Smooth muscle cell (in vitro differentiated cells): ENCODE measurements around the gene CEP152. TPM values are rescaled to one million over a fixed set of nuclear protein-coding genes. Genes with fewer than 3 reads are reported as not detected.

ENCODE experiments used
- DNase-seq: peaks from one replicate; lab custom pipeline; 2025; ENCODE audit not compliant: unreplicated experiment; lab: John Stamatoyannopoulos, UW
- H2AFZ ChIP-seq: fragments of 200-600 bp; sonication (generic); 2 replicates; pipeline ENCODE4 v1.6.0; 2016; ENCODE audit warnings: antibody characterized with exemption, low read depth, mild to moderate bottlenecking
- H3F3A ChIP-seq: fragments of 200-600 bp; sonication (generic); 2 replicates; pipeline ENCODE4 v1.6.0; 2017; ENCODE audit warnings: antibody characterized with exemption, low read depth
- H3K27ac ChIP-seq: fragments of 200-600 bp; sonication (generic); 2 replicates; pipeline ENCODE4 v1.5.1; 2016; ENCODE audit warnings: low read depth, mild to moderate bottlenecking
- H3K27me3 ChIP-seq: fragments of 200-600 bp; sonication (generic); 2 replicates; pipeline ENCODE4 v1.6.1; 2016; ENCODE audit warnings: low read depth, mild to moderate bottlenecking
- H3K36me3 ChIP-seq: fragments of 200-600 bp; sonication (generic); 2 replicates; pipeline ENCODE4 v1.5.1; 2016; ENCODE audit warnings: low read depth
- H3K4me1 ChIP-seq: fragments of 200-600 bp; sonication (generic); 2 replicates; pipeline ENCODE4 v1.5.1; 2016; ENCODE audit warnings: low read depth
- H3K4me2 ChIP-seq: fragments of 200-600 bp; sonication (generic); 2 replicates; pipeline ENCODE4 v1.6.0; 2016; ENCODE audit warnings: mild to moderate bottlenecking
- H3K4me3 ChIP-seq: fragments of 200-600 bp; sonication (generic); 2 replicates; pipeline ENCODE4 v1.5.1; 2016; ENCODE audit warnings: mild to moderate bottlenecking
- H3K79me2 ChIP-seq: fragments of 200-600 bp; sonication (generic); 2 replicates; pipeline ENCODE4 v1.6.0; 2016; ENCODE audit warnings: low read depth, mild to moderate bottlenecking
- H3K9ac ChIP-seq: fragments of 200-600 bp; sonication (generic); 2 replicates; pipeline ENCODE4 v1.6.0; 2016; ENCODE audit warnings: low read depth
- H3K9me3 ChIP-seq: fragments of 200-600 bp; sonication (generic); replicated peaks from 2 replicates; pipeline ENCODE4 v1.5.1; 2016; ENCODE audit warnings: low read depth
- H4K20me1 ChIP-seq: fragments of 200-600 bp; sonication (generic); 2 replicates; pipeline ENCODE4 v1.6.0; 2016; ENCODE audit warnings: low read depth
- WGBS: methylation state at CpG from one replicate; pipeline ENCODE4 v1.1.7; 2016; ENCODE audit warnings: low lambda C conversion rate; 5-methylcytosine and 5-hydroxymethylcytosine counted together
- polyA plus RNA-seq: library from polyadenylated mRNA; unstranded; fragments of >200 nt; fragmentation: Nextera tagmentation; extraction: Ambion mirVana; gene quantifications from 2 replicates; pipeline ENCODE4 v1.2.1, GENCODE V29; 2016
- total RNA-seq: library from RNA; depleted of rRNA; stranded (reverse); fragments of >200 nt; gene quantifications from 2 replicates; pipeline ENCODE4 v1.2.3, GENCODE V29; 2014
- TF ChIP-seq, protein P1 (sequence below): fragments of 200-600 bp; sonication (generic); IDR thresholded peaks from 2 replicates; pipeline ENCODE4 v1.5.1; 2017; ENCODE audit warnings: borderline replicate concordance, mild to moderate bottlenecking, antibody characterized with exemption; ENCODE audit not compliant: insufficient read depth, poor library complexity, severe bottlenecking

The CEP152 gene
- total and polyA plus RNA-seq, 2 experiments from 2014 or later: 3.9 to 37.5 TPM

GRCh38 chr15:48705381-48705780, 105.5 kb downstream of the CEP152 start:
- H3K27me3 ChIP-seq: no peaks in the 10 kb centered on the region
- H3K9ac ChIP-seq: no peak overlapping the region
- H3K4me1 ChIP-seq: no peaks in the 10 kb centered on the region
- no peak for DNase-seq
- no peaks in the 10 kb centered on the region for H3K9me3 ChIP-seq
- no peaks in the 10 kb centered on the region for H3F3A ChIP-seq
- no peaks in the 10 kb centered on the region for H3K79me2 ChIP-seq
- H3K36me3 ChIP-seq: no peaks in the 10 kb centered on the region
- no peaks in the 10 kb centered on the region for H4K20me1 ChIP-seq
- WGBS: 95% methylated on average over 1 of the region's 1 CpG
- TF ChIP-seq, protein P1, sequence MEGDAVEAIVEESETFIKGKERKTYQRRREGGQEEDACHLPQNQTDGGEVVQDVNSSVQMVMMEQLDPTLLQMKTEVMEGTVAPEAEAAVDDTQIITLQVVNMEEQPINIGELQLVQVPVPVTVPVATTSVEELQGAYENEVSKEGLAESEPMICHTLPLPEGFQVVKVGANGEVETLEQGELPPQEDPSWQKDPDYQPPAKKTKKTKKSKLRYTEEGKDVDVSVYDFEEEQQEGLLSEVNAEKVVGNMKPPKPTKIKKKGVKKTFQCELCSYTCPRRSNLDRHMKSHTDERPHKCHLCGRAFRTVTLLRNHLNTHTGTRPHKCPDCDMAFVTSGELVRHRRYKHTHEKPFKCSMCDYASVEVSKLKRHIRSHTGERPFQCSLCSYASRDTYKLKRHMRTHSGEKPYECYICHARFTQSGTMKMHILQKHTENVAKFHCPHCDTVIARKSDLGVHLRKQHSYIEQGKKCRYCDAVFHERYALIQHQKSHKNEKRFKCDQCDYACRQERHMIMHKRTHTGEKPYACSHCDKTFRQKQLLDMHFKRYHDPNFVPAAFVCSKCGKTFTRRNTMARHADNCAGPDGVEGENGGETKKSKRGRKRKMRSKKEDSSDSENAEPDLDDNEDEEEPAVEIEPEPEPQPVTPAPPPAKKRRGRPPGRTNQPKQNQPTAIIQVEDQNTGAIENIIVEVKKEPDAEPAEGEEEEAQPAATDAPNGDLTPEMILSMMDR: no peak
- no peak overlapping the region for H2AFZ ChIP-seq
- H3K4me2 ChIP-seq: no peak overlapping the region
- no peak overlapping the region for H3K27ac ChIP-seq
- no peak overlapping the region for H3K4me3 ChIP-seq

DNA sequence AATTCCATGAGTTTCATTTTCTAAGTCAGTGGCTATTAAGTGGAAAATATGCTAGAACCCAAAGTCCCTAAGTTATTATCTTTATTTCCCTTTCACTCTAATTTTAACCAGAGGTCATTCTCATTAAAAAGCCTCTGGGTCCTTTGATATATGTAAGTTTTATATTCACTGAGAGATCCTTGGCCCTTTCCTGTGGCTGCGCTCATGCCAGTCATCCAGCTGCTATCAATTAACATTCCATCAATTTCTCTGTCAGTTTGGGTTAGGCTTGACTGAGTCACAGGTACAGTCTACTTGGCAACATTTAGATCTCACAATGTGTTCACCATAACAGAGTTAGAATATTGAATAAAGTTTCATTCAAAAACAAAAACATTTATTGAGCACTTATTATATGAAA, 107.3 kb downstream of the CEP152 start:
- TF ChIP-seq, protein P1: no peak
- DNase-seq: no peak
- no peak overlapping the region for H3K27ac ChIP-seq

DNA sequence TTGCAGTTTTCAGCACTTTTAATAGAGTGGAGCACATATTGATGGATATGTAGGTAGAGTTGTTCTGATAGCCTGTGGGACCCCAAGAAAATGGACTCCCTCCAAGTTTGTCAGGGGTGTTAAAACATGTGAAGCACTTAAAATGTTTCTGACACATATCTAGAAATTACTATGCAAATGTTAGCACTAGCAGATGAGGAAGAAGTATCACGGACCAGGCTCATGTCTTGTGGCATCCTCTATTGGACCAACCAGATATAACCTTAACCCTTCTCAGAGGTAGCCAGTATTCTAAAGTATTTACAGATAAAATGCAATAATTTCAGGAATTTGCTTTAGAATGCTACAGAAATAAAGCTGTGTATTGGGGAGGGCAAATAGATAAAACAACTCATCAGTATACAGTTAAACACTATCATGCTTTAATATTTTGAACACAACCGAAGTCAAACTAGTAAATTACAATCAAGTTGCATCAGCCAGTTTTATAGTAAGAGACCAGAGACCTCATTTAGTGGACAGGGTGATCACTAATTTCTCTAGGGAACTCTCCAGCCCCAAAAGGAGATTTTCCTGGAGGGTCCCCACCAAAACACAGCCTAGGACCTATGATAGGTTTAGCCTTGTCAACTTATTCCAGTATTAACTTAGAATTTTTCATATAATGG, 108.2 kb downstream of the CEP152 start:
- TF ChIP-seq, protein P1: no peak
- Histone ChIP-seq H4K20me1 (no peaks in the 10 kb centered on the region), H3K4me3 (no peak overlapping the region), H3K27me3 (no peaks in the 10 kb centered on the region), H3K4me1 (no peaks in the 10 kb centered on the region), H3K9me3 (no peaks in the 10 kb centered on the region), H3K27ac (no peak overlapping the region), H3K9ac (no peak overlapping the region), H3K79me2 (no peaks in the 10 kb centered on the region), H2AFZ (no peak overlapping the region), H3K36me3 (no peaks in the 10 kb centered on the region), H3K4me2 (no peak overlapping the region), H3F3A (no peaks in the 10 kb centered on the region)
- WGBS: 96% methylated on average over 2 of the region's 2 CpGs
- no peak for DNase-seq

More for the DNA sequence above, 107.3 kb downstream of the CEP152 start:
- no peaks in the 10 kb centered on the region for H4K20me1 ChIP-seq
- no peaks in the 10 kb centered on the region for H3K79me2 ChIP-seq
- H3F3A ChIP-seq: no peaks in the 10 kb centered on the region
- WGBS: 77% methylated on average over 1 of the region's 1 CpG
- H3K4me1 ChIP-seq: no peaks in the 10 kb centered on the region
- peak overlapping the region; percentile 20 for H3K9ac ChIP-seq
- H3K4me2 ChIP-seq: no peak overlapping the region
- H3K4me3 ChIP-seq: no peak overlapping the region
- H3K36me3 ChIP-seq: no peaks in the 10 kb centered on the region
- no peak overlapping the region for H2AFZ ChIP-seq
- H3K27me3 ChIP-seq: no peaks in the 10 kb centered on the region
- H3K9me3 ChIP-seq: no peaks in the 10 kb centered on the region
